ENCODE results near the gene RNF44. TPM values are rescaled to one million over a fixed set of nuclear protein-coding genes. Genes with fewer than 3 reads are reported as not detected.

The RNF44 gene
- total and polyA plus RNA-seq, 2 of the 13 experiments (the other 11 are each of a cell fraction or from before 2014, with no cell fraction given): 9.2 to 16.8 TPM

- TF ChIP-seq PHF21A (CRISPR knock-in tag; IDR thresholded peaks at IDR 0.05) (peak; percentile 46; the same call in 1 of the 2 replicates), ZNF891 (CRISPR knock-in tag; IDR thresholded peaks at IDR 0.05) (0 out of 2 replicates have a peak, but pooled peaks have one; percentile 19), TGIF2 (CRISPR knock-in tag; IDR thresholded peaks at IDR 0.05) (0 out of 2 replicates have a peak, but pooled peaks have one; percentile 18), THRA (CRISPR knock-in tag; IDR thresholded peaks at IDR 0.05; ENCODE audit: borderline replicate concordance) (no peak), ZNF343 (CRISPR knock-in tag; IDR thresholded peaks at IDR 0.05) (no peak; the same call in 1 of the 2 replicates), TOPORS (CRISPR knock-in tag; IDR thresholded peaks at IDR 0.05) (peak; percentile 65; the same call in 1 of the 2 replicates), ZNF574 (CRISPR knock-in tag; IDR thresholded peaks at IDR 0.05) (peak; percentile 17; the same call in 1 of the 2 replicates), HDAC2 (CRISPR knock-in tag; IDR thresholded peaks at IDR 0.05) (0 out of 2 replicates have a peak, but pooled peaks have one; percentile 30), RFXAP (CRISPR knock-in tag; IDR thresholded peaks at IDR 0.05; ENCODE audit: borderline replicate concordance) (no peak), PRPF4 (IDR thresholded peaks at IDR 0.05; ENCODE audit: low read depth, low read length, poor library complexity, severe bottlenecking) (no peak), SAP130 (CRISPR knock-in tag; IDR thresholded peaks at IDR 0.05; ENCODE audit: low read depth) (peak; percentile 29; the same call in 1 of the 2 replicates), RXRA (CRISPR knock-in tag; IDR thresholded peaks at IDR 0.05) (peak; percentile 33; the same call in 1 of the 2 replicates), ZNF292 (CRISPR knock-in tag; IDR thresholded peaks at IDR 0.05; ENCODE audit: borderline replicate concordance, low read depth) (0 out of 2 replicates have a peak, but pooled peaks have one; percentile 40), MEIS2 (CRISPR knock-in tag; IDR thresholded peaks at IDR 0.05) (0 out of 2 replicates have a peak, but pooled peaks have one; percentile 9), GMEB2 (CRISPR knock-in tag; IDR thresholded peaks at IDR 0.05; ENCODE audit: low read depth) (no peak)
These were observed 5.6 kb upstream of the RNF44 start (continued) for GRCh38 chr5:176542596-176543427.

Data from HepG2 (cell line).